H1 (cell line): ENCODE results near the gene PDE3A. TPM values are rescaled to one million over a fixed set of nuclear protein-coding genes. Genes with fewer than 3 reads are reported as not detected.
"Not testable (repeated sequence)": the region's sequence is repeated elsewhere in the genome, so short reads cannot be mapped to it uniquely, and the experiment has no call there.

ENCODE experiments used
- CTCF ChIA-PET: fragments of 300-600 bp; sonication (Branson Sonifier 250); formaldehyde crosslinking; loops from one replicate; lab custom pipeline; 2021; ENCODE audit not compliant: partially characterized antibody; lab: Charles Lee
- POLR2A ChIA-PET: fragments of 300-600 bp; sonication (Branson Sonifier 250); formaldehyde crosslinking; loops from one replicate; lab custom pipeline; 2021; ENCODE audit warnings: inconsistent platforms; ENCODE audit not compliant: partially characterized antibody; lab: Charles Lee
- DNase-seq, 2 experiments: peaks; one replicate each; pipeline versions ENCODE4 v3.0.0 to v3.0.0-alpha.2; 2010 to 2022; ENCODE audit warnings: low spot score in 2 of 2, low read depth in 1 of 2, mixed read lengths in 1 of 2
- FAIRE-seq: peaks from 2 replicates; lab custom pipeline; 2011; peaks lifted over from hg19 to GRCh38; lab: Jason Lieb, UNC
- H2AFZ ChIP-seq: 2 replicates; pipeline ENCODE4 v1.8.1; 2012; ENCODE audit warnings: low read length, inconsistent platforms
- H2AK5ac ChIP-seq: 2 replicates; pipeline ENCODE4 v1.6.1; 2013; ENCODE audit warnings: low read depth, low read length
- H2BK120ac ChIP-seq: replicated peaks from 2 replicates; pipeline ENCODE3; 2013; ENCODE audit warnings: low read depth, low read length, inconsistent platforms
- H2BK12ac ChIP-seq: 2 replicates; pipeline ENCODE4 v1.6.1; 2013; ENCODE audit warnings: low read depth, low read length
- H2BK15ac ChIP-seq: 2 replicates; pipeline ENCODE4 v1.6.1; 2013; ENCODE audit warnings: low read length
- H2BK20ac ChIP-seq: 2 replicates; pipeline ENCODE4 v1.6.1; 2013; ENCODE audit warnings: low read length
- H2BK5ac ChIP-seq: 2 replicates; pipeline ENCODE4 v1.6.1; 2013; ENCODE audit warnings: low read depth, low read length
- H3K14ac ChIP-seq: 2 replicates; pipeline ENCODE4 v1.6.1; 2013; ENCODE audit warnings: inconsistent platforms; ENCODE audit not compliant: insufficient read length
- H3K18ac ChIP-seq: 2 replicates; pipeline ENCODE4 v1.6.1; 2013; ENCODE audit warnings: low read length; ENCODE audit errors: extremely low read depth
- H3K23ac ChIP-seq: 2 replicates; pipeline ENCODE4 v1.6.1; 2013; ENCODE audit warnings: inconsistent platforms; ENCODE audit not compliant: insufficient read length
- H3K23me2 ChIP-seq: 2 replicates; pipeline ENCODE4 v1.6.1; 2013; ENCODE audit warnings: low read depth, low read length
- H3K27ac ChIP-seq: 2 replicates; pipeline ENCODE4 v1.6.1; 2011; ENCODE audit warnings: low read depth, low read length, inconsistent platforms
- H3K27me3 ChIP-seq, 4 experiments: replicated peaks in 1 of 4; 1 replicate in 1 of 4; 2 replicates in 3 of 4; pipeline versions ENCODE4 v1.6.1 to v1.8.1; 2011 to 2013; ENCODE audit warnings: low read length in 3 of 4, mild to moderate bottlenecking in 3 of 4, inconsistent platforms in 2 of 4, mixed read lengths in 2 of 4, moderate library complexity in 1 of 4; ENCODE audit not compliant: control insufficient read depth in 3 of 4, insufficient read depth in 3 of 4; ENCODE audit errors: extremely low read depth in 1 of 4
- H3K36me3 ChIP-seq, 4 experiments: 2 replicates each; pipeline versions ENCODE4 v1.6.1 to v1.8.1; 2011 to 2013; ENCODE audit warnings: mild to moderate bottlenecking in 4 of 4, low read length in 3 of 4, moderate library complexity in 2 of 4, control low read depth in 1 of 4, inconsistent platforms in 1 of 4; ENCODE audit not compliant: insufficient read depth in 4 of 4, control insufficient read depth in 2 of 4
- H3K4ac ChIP-seq: replicated peaks from 2 replicates; pipeline ENCODE3; 2013; ENCODE audit warnings: low read length, low read depth, mixed read lengths, inconsistent platforms; ENCODE audit not compliant: insufficient read length
- H3K4me1 ChIP-seq, 4 experiments: replicated peaks in 1 of 4; 1 replicate in 1 of 4; 2 replicates in 3 of 4; pipeline versions ENCODE4 v1.6.1 to v1.8.1; 2011 to 2013; ENCODE audit warnings: low read length in 3 of 4, inconsistent platforms in 2 of 4, mixed read lengths in 1 of 4; ENCODE audit not compliant: insufficient read depth in 4 of 4, control insufficient read depth in 3 of 4
- H3K4me2 ChIP-seq, 2 experiments: 2 replicates each; pipeline versions ENCODE4 v1.6.1 to v1.8.1; 2011 to 2013; ENCODE audit warnings: low read depth in 2 of 2, low read length in 2 of 2, control low read depth in 1 of 2, inconsistent platforms in 1 of 2, mild to moderate bottlenecking in 1 of 2; ENCODE audit not compliant: insufficient read depth in 1 of 2
- H3K4me3 ChIP-seq, 4 experiments: fragments of 200-600, 300-600 bp in 1 of 4; sonication (generic), shearing (Covaris generic), sonication (Bioruptor Twin) in 1 of 4; 2 replicates each; pipeline versions ENCODE4 v1.5.1 to v1.8.1; 2011 to 2016; ENCODE audit warnings: low read length in 4 of 4, low read depth in 3 of 4, control low read depth in 2 of 4, inconsistent platforms in 2 of 4, mild to moderate bottlenecking in 2 of 4, mixed read lengths in 1 of 4, moderate library complexity in 1 of 4; ENCODE audit not compliant: insufficient read depth in 2 of 4; ENCODE audit errors: extremely low read depth in 1 of 4
- H3K56ac ChIP-seq: replicated peaks from 2 replicates; pipeline ENCODE3; 2013; ENCODE audit warnings: low read depth, mild to moderate bottlenecking, mixed read lengths, low read length, inconsistent platforms; ENCODE audit not compliant: insufficient read length
- H3K79me1 ChIP-seq: 2 replicates; pipeline ENCODE4 v1.6.1; 2013; ENCODE audit warnings: low read depth, low read length, control low read depth
- H3K79me2 ChIP-seq, 2 experiments: 2 replicates each; pipeline versions ENCODE4 v1.6.1 to v1.8.1; 2012 to 2013; ENCODE audit warnings: low read length in 2 of 2, mild to moderate bottlenecking in 2 of 2, inconsistent platforms in 1 of 2; ENCODE audit not compliant: insufficient read depth in 2 of 2, control insufficient read depth in 1 of 2
- H3K9ac ChIP-seq, 4 experiments: replicated peaks in 1 of 4; 1 replicate in 1 of 4; 2 replicates in 3 of 4; pipeline versions ENCODE4 v1.6.1 to v1.8.1; 2011 to 2013; ENCODE audit warnings: low read depth in 3 of 4, low read length in 3 of 4, control low read depth in 2 of 4, mild to moderate bottlenecking in 2 of 4, moderate library complexity in 2 of 4, inconsistent platforms in 1 of 4; ENCODE audit errors: extremely low read depth in 1 of 4
- H3K9me3 ChIP-seq, 2 experiments: 2 replicates each; pipeline versions ENCODE4 v1.6.1 to v1.8.1; 2012 to 2013; ENCODE audit warnings: mild to moderate bottlenecking in 2 of 2, moderate library complexity in 2 of 2, control low read depth in 1 of 2, inconsistent platforms in 1 of 2, low read depth in 1 of 2, low read length in 1 of 2, mixed read lengths in 1 of 2; ENCODE audit not compliant: insufficient read depth in 2 of 2
- H4K20me1 ChIP-seq, 2 experiments: replicated peaks in 1 of 2; 2 replicates each; pipeline versions ENCODE3 to v1.8.1; 2011 to 2013; ENCODE audit warnings: inconsistent platforms in 2 of 2, low read length in 2 of 2, mild to moderate bottlenecking in 1 of 2; ENCODE audit not compliant: insufficient read depth in 2 of 2, control insufficient read depth in 1 of 2
- H4K5ac ChIP-seq: 2 replicates; pipeline ENCODE4 v1.6.1; 2013; ENCODE audit warnings: low read length, low read depth, mixed read lengths, inconsistent platforms; ENCODE audit not compliant: insufficient read length
- H4K8ac ChIP-seq: 2 replicates; pipeline ENCODE4 v1.8.0; 2013; ENCODE audit warnings: mild to moderate bottlenecking, moderate library complexity, low read length, inconsistent platforms; ENCODE audit not compliant: insufficient read depth; ENCODE audit errors: extremely low read depth
- H4K91ac ChIP-seq: replicated peaks from 2 replicates; pipeline ENCODE3; 2013; ENCODE audit warnings: low read length, mixed read lengths, inconsistent platforms; ENCODE audit not compliant: insufficient read length
- WGBS, 2 experiments: shearing (Covaris generic) in 1 of 2; methylation state at CpG; one replicate each; pipeline versions ENCODE4 v1.1.6 to v1.1.7; 2013 to 2015; ENCODE audit warnings: low lambda C conversion rate in 2 of 2, mixed read lengths in 2 of 2, inconsistent platforms in 1 of 2, low coverage in 1 of 2, missing lambda C conversion rate in 1 of 2; ENCODE audit not compliant: insufficient replicate concordance in 2 of 2, insufficient coverage in 1 of 2, insufficient read length in 1 of 2; ENCODE audit errors: extremely low coverage in 1 of 2, missing lambda C conversion rate in 1 of 2; 5-methylcytosine and 5-hydroxymethylcytosine counted together
- polyA plus RNA-seq, 7 experiments: library from polyadenylated mRNA; depleted of rRNA in 3 of 7; stranded (reverse) in 5 of 7; unstranded in 2 of 7; fragments of >200 nt in 5 of 7; fragments of 200-250 nt in 2 of 7; gene quantifications; 1 replicate in 5 of 7; 2 replicates in 1 of 7; 4 replicates in 1 of 7; pipeline versions ENCODE4 v1.2.1 to v1.2.3, GENCODE V29; 2011 to 2013; ENCODE audit warnings: missing spikeins in 2 of 7, mixed read lengths in 2 of 7
- total RNA-seq: library from RNA; stranded (reverse); fragmentation: NEBNext Ultra II Directional; extraction: Animal tissue kit (Norgen Biotek cat#: 25700); gene quantifications from 2 replicates; pipeline ENCODE4 v1.2.1, GENCODE V29; 2021

PDE3A gene
- total and polyA plus RNA-seq, 2 of the 8 experiments (the other 6 are each of a cell fraction or from before 2014, with no cell fraction given) = 1.4 to 3.4 TPM

DNA sequence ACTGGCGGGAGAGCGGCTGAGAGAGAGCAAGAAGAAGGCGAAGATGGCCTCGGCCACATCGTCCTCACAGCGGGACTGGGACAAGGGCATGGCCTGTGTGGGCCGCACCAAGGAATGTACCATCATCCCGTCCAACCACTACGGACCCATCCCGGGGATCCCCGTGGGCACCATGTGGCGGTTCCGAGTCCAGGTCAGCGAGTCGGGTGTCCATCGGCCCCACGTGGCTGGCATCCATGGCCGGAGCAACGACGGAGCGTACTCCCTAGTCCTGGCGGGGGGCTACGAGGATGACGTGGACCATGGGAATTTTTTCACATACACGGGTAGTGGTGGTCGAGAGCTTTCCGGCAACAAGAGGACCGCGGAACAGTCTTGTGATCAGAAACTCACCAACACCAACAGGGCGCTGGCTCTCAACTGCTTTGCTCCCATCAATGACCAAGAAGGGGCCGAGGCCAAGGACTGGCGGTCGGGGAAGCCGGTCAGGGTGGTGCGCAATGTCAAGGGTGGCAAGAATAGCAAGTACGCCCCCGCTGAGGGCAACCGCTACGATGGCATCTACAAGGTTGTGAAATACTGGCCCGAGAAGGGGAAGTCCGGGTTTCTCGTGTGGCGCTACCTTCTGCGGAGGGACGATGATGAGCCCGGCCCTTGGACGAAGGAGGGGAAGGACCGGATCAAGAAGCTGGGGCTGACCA, 183.6 kb downstream of the PDE3A start:
- WGBS, 2 experiments = 98% methylated on average over 38 of the region's 48 CpGs; no CpG with 5 or more reads in 1 of the 2 experiments
- H3K4me1 ChIP-seq, DNase-seq, H3K14ac ChIP-seq, H3K18ac ChIP-seq, H3K23me2 ChIP-seq, H3K56ac ChIP-seq, H2BK15ac ChIP-seq, H3K79me2 ChIP-seq, H3K27ac ChIP-seq, H3K79me1 ChIP-seq, H3K4ac ChIP-seq, H2BK12ac ChIP-seq, H4K91ac ChIP-seq, H2BK120ac ChIP-seq, H4K8ac ChIP-seq, H3K9me3 ChIP-seq, H2AFZ ChIP-seq, H3K23ac ChIP-seq, H2BK5ac ChIP-seq, H3K36me3 ChIP-seq, H3K9ac ChIP-seq, H4K20me1 ChIP-seq, H3K27me3 ChIP-seq, POLR2A ChIA-PET, H4K5ac ChIP-seq, H3K4me2 ChIP-seq, FAIRE-seq, H2AK5ac ChIP-seq, H2BK20ac ChIP-seq, H3K4me3 ChIP-seq: not testable (repeated sequence)
- CTCF ChIA-PET = interaction anchor here (0.7 kb wide), 1 partner anchor 327 kb away, joined by 3 read pairs; no protein-coding TSS in a partner anchor

DNA sequence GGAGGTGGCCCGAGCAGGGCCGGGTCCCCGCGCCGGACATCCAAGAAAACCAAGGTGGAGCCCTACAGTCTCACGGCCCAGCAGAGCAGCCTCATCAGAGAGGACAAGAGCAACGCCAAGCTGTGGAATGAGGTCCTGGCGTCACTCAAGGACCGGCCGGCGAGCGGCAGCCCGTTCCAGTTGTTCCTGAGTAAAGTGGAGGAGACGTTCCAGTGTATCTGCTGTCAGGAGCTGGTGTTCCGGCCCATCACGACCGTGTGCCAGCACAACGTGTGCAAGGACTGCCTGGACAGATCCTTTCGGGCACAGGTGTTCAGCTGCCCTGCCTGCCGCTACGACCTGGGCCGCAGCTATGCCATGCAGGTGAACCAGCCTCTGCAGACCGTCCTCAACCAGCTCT, 184.2 kb downstream of the PDE3A start:
- H3K4me2 ChIP-seq, FAIRE-seq, H2BK20ac ChIP-seq, H3K79me2 ChIP-seq, H4K91ac ChIP-seq, H2BK5ac ChIP-seq, H3K56ac ChIP-seq, H3K23me2 ChIP-seq, H3K23ac ChIP-seq, H4K20me1 ChIP-seq, H3K36me3 ChIP-seq, H3K14ac ChIP-seq, H4K5ac ChIP-seq, H3K9me3 ChIP-seq, H2BK120ac ChIP-seq, POLR2A ChIA-PET, H2AFZ ChIP-seq, CTCF ChIA-PET, H3K4ac ChIP-seq, H3K27me3 ChIP-seq, H3K79me1 ChIP-seq, H3K27ac ChIP-seq, H4K8ac ChIP-seq, H2BK15ac ChIP-seq, H3K18ac ChIP-seq, H2BK12ac ChIP-seq, DNase-seq, H3K4me1 ChIP-seq, H3K9ac ChIP-seq, H3K4me3 ChIP-seq, H2AK5ac ChIP-seq: not testable (repeated sequence)
- 95% methylated on average over 15 of the region's 23 CpGs; no CpG with 5 or more reads in 1 of the 2 experiments for WGBS, 2 experiments
